ENCODE data around the gene ARHGEF28. TPM values are rescaled to one million over a fixed set of nuclear protein-coding genes. Genes with fewer than 3 reads are reported as not detected.

ARHGEF28 gene
- total RNA-seq, 4 donors from 2014 or later = 8.2 to 16.5 (median 15.4) TPM

DNA sequence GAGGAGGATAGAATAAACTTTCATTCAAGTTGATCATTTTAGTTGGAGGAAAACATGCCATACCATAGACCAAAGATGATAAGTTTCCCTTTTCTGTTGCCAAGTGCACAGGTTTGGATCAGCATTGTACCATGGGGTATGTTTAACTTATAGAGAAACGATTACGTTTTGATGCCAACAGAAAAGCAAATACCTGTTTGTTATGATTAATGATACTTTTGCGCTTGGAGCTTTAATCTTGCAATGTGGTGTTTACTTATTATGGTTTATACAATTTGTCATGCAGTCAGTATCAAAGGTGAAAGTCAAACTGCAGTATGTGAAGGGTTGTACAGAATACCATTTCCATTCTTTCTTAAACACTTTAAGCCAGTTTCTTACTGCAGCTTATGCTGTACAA is 13.2 kb upstream of the ARHGEF28 start:
- no peak for DNase-seq (ENCODE audit: low spot score)
- no peak for TF ChIP-seq CTCF (IDR thresholded peaks at IDR 0.05)
- no peak for ATAC-seq (ENCODE audit: low FRiP score)

- TF ChIP-seq CTCF (IDR thresholded peaks at IDR 0.05) = no peak
- DNase-seq (ENCODE audit: low spot score) (no peak), ATAC-seq (ENCODE audit: low FRiP score) (no peak)
Measured at GRCh38 chr5:73615085-73615484, 10.9 kb upstream of the ARHGEF28 start.

DNA sequence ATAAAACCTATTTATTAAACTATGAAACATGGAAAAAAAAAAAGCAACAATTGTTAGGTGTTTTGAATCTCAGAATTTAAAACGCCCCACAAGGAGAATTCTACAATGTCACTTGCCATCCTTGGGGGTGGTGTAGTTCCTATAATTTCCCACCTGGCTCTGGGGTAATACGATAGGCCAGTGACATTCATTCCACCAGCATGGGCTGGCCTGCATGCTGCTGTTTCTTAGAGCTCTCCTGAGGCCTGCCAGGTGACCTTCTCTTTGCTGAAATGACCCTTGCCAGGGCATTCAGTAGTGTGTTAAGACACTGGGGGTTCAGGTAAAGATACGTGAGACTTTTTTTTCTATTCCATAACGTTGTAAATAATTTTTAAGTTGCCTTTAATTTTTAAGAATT is 10.0 kb upstream of the ARHGEF28 start:
- no peak for TF ChIP-seq CTCF (IDR thresholded peaks at IDR 0.05)
- ATAC-seq (ENCODE audit: low FRiP score) = no peak
- DNase-seq (ENCODE audit: low spot score) = no peak

- ATAC-seq (ENCODE audit: low FRiP score) = no peak
- TF ChIP-seq CTCF (IDR thresholded peaks at IDR 0.05) = no peak
Measured at GRCh38 chr5:73617510-73618279, 8.3 kb upstream of the ARHGEF28 start.

GRCh38 chr5:73619606-73620333 is 6.2 kb upstream of the ARHGEF28 start:
- TF ChIP-seq CTCF (IDR thresholded peaks at IDR 0.05) = no peak
- DNase-seq (ENCODE audit: low spot score) (no peak), ATAC-seq (ENCODE audit: low FRiP score) (no peak)

More at GRCh38 chr5:73617510-73618279, 8.3 kb upstream of the ARHGEF28 start:
- DNase-seq (ENCODE audit: low spot score) = no peak

DNA sequence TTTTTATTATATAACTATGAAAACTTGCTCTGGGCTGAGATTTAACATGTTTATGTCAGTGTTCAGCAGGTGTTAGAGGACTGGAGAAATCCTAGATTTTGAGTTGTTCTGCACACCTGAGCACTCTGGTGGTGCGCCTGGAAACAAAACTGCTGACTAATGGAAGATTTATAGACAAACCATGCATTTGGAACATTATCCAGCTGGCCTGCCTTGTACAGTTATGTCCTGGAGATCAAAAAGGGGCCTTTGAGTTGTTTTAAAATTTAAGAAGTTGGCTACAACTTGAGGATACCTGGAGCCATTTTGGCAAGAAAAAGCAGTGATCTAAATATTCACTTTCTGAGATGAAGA is 5.7 kb upstream of the ARHGEF28 start:
- no peak for DNase-seq (ENCODE audit: low spot score)
- TF ChIP-seq CTCF (IDR thresholded peaks at IDR 0.05) = no peak
- ATAC-seq (ENCODE audit: low FRiP score) = no peak

DNA sequence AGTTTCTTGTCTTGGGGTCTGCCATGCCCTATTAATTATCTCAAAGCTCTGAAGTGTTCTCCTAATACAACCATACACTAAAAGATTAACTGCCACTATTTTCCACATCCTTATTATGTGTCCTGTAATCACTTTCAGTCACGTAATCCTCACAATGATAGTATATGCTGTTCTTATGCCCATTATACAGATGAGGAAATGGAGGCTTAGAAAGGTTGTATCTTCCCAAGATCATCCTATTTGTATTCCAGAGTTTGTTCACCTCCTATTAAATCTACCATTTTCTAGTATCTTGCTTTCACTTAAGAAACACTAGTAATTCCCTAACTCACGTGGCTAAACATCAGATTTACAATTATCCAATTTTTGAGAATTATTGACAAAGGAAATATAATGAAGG is 2.9 kb upstream of the ARHGEF28 start:
- DNase-seq (ENCODE audit: low spot score) = no peak
- ATAC-seq (ENCODE audit: low FRiP score) = no peak
- no peak for TF ChIP-seq CTCF (IDR thresholded peaks at IDR 0.05)

Data from omental fat pad (tissue), 4 donors.